GM18907 (cell line): ENCODE measurements around the gene PODNL1.

Experiments used
- ATAC-seq: cut with Tn5 transposase; IDR thresholded peaks from one replicate; pipeline ENCODE4 v1.9.1; 2021; ENCODE audit warnings: mild to moderate bottlenecking, moderate library complexity; ENCODE audit not compliant: unreplicated experiment

PODNL1 gene

DNA sequence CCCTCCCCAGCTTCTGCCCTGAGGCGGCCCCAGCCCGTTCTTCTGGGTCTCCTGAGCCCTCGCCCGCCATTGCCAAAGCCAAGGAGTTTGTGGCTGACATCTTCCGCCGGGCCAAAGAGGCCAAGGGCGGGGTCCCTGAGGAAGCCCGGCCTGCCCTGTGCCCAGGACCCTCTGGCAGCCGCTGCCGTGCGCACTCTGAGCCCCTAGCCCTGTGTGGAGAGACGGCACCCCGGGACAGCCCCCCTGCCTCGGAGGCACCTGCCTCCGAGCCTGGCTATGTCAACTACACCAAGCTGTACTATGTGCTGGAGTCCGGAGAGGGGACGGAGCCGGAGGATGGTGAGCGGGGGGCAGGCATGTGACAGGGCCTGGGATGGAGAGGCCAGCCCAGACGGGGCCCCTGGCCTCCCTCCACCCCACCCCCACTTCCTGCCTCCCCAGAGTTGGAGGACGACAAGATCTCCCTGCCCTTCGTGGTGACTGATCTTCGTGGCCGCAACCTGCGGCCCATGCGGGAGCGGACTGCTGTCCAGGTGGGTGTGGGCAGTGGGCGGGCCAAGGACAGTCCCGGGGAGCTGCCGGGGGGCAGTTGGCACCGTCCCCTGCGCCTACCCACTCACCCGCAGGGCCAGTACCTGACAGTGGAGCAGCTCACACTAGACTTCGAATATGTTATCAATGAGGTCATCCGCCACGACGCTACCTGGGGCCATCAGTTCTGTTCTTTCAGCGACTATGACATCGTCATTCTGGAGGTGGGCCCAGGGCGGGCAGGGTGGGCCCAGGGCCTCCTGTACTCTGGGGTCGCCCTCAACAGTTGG is 21.1 kb upstream of the PODNL1 start:
- no peak for ATAC-seq

DNA sequence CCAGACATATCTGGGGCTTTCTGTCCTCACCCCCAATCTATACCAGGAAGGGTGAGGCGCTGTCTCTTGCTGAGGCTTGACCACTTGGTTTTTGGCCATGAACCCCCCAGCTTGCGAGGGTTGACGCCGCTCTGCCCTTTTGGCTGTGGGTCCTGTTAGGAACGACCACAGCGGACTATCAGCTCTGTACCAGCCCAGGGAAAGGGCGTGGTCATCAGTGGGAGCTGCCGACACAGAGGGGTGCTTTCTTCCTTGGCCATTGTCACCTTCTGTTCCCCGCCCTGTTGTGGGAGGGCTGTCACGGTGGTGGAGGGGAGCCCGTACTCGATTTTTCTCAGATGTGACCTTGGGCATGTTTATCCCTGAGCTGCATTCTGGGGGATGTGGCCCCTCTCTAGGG is 19.8 kb upstream of the PODNL1 start:
- no peak for ATAC-seq

DNA sequence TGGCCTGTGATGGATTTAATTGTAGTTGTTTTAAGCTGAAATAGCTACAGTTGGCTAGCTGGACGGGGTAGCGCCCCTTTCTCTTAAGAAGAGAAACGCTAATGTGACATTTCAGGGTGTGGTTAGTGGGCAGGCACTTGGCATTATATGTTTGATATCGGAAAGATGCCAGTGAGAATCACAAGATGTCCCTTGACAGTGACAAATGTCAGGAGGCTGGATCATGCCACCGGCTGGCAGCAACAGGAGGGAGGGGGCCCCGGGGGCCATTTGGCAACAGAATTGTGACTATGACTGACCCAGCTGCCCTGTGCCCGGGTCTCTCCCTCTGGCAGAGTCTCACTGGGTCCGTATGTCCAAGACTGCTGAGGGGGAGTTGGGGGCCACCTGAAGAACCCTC is 18.8 kb upstream of the PODNL1 start:
- no peak for ATAC-seq

DNA sequence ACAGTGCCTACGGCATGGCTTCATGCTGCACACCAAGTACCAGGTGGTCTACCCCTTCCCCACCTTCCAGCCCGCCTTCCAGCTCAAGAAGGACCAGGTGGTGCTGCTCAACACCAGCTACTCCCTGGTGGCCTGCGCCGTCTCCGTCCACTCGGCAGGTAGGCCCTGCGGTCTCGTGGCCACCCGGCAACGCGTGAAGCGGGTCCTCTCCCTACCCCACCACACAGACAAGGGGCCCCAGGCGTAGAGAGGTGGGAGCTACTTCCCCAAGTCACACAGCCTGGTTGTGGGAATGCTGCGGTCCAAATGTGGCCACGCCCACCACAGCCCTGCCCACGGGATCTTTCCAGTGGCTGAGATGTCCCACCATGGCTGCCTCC is 18.1 kb upstream of the PODNL1 start:
- no peak for ATAC-seq

DNA sequence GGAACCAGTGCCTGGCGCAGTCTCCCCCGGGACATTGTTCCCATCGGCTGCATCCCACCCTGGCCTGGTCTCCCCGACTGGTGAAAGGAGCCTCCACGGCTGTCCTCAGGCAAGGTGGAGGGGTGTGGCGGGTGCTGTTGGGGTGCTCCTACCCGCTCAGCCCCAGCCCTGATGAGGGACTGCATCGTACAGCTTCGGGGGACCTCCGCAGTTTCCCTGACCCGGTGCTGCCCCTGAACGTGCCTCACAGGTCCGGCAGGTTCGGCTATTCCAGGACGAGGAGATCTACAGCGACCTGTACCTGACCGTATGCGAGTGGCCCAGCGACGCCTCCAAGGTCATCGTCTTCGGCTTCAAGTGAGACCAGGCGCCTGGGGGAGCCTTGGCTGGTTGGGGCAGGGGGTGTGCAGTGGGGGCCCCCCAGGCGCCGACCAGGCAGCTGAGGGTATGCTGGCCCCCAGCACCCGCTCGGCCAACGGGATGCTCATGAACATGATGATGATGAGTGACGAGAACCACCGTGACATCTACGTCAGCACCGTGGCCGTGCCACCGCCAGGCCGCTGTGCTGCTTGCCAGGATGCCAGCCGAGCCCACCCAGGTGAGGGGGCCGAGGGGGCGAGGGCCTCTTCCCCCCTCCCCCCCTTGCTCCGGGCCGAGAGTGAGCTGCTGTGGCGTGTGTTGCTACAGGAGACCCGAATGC is 17.6 kb upstream of the PODNL1 start:
- ATAC-seq, result no peak

DNA sequence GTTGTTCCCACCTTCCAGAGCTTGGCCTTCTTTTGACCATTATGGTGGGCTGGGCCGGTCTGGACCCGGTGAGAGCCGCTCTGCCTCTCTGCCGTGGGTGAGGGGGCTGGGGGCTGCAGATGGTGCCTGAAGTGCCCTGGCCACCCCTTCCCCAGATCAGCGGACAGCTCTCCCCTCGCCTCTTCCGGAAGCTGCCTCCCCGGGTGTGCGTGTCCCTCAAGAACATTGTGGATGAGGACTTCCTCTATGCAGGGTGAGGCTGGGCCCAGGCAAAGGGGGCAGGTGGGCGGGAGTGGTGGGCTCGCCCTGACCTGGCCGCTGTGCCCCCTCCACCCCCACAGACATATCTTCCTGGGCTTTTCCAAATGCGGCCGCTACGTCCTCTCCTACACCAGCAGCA is 16.0 kb upstream of the PODNL1 start:
- no peak for ATAC-seq

DNA sequence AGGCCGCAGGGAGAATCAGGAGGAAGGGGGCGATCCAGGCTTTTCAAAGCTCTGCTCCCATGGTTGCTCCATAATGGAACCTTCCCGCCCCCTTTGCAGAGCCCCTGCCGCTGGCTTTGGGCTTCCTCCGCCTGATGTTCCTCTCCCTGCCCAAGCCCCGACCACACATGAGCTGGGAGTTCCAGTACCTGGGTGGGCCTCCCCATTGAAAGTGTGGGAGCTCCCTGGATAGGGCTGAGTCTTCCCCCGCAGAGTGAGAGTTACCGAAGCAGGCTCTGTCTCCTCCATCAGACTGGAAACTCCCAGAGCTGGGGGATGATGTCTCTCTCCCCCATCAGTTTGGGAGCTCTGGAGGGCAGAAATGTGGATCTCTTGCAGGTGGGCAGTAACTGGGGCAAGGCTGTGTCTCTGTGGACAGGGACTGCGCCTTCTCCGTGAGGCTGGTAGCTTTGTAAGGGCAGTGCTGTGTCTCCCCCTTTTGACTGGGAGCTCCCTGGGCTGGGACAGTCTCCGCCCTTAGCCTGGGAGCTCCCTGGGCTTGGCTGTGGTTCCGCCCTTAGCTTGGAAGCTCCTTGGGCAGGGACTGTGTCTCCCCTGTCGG is 14.8 kb upstream of the PODNL1 start:
- ATAC-seq, result no peak

DNA sequence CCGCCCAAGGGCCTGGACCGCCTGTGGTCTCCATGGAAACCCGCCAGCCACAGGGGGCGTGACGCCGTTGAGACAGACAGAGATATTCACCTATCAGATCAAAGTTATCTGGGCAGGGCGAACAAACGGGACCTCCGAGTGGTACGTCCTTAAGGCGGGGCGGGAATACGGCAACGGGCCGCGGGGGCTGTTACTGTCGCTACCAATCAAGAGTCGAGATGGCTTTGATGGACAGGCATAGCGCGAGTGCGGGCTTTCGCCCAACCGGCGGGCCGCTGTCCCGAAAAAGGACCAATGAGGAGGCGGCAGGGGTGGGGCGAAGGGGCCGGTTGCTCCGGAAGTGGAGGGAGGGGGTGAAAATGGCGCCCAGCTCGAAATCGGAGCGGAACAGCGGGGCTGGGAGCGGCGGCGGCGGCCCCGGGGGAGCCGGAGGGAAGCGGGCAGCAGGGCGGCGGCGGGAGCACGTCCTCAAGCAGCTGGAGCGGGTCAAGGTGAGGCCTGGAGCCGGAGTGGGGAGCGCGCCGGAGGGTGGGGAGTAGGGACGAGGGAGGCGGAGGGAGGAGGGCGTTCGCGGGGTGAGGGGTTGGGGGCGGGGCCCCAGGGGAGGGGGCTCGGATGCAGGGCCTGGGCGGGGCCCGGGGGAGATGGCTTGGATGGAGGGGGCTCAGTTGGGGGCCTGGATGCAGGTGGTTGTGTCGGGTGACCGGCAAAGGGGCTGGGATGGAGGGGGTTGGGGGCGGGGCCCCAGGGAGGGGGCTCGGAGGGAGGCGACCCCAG is 14.1 kb upstream of the PODNL1 start, which contains the start of gene DCAF15:
Gene DCAF15 (plus strand): TSS at position 356 of the 777 bp plus-strand sequence. CDS start 4 bp downstream, at position 360.
- peak; percentile 96 for ATAC-seq

DNA sequence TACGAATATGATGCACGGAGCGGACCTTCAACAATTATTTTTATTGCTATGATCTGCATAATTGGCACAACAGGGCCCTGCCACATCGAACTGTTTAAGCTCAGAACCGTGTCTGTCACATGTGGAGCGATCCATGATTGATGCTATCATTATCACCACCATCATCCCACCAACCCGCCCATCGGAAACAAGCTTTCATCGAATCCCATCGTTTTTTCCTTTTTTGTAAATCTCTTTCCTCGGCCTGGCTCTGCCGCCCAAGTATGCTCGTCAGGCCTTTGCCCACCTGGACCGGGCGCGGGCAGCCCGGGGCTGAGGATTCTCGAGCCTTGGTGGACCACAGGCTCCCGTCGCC is 13.6 kb upstream of the PODNL1 start:
- ATAC-seq, result peak; percentile 3

DNA sequence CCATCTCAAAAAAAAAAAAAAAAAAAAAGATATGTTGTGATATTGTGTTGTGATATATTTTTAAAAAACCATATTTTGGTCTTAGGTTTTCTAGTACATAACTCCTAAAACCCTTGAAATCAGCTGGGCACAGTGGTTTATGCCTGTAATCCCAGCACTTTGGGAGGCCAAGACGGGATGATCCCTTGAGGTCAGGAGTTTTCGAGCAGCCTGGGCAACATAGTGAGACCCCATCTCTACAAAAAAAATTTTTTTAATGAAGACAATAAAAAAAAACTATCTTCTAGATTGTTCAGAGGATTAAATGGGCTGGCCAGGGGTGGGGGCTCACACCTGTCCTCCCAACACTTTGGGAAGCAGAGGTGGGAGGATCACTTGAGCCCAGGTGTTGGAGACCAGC is 12.8 kb upstream of the PODNL1 start:
- no peak for ATAC-seq

DNA sequence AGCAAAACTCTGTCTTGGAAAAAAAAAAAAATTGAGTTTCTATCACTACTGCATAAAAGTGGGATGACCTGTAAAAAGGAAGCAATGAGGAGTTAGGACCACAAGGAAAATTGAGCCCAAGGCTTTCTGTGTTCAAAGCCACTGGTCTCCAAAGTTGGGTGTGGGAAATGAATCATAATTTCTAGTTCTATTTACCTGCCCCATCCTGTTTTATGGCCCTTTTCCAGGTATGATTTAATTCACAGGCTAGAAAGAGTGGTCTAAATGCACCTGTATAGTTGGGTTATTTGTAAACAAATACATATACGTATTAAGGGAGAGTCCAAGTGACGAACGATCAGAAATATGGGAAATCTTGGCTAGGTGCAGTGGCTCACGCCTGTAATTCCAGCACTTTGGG is 8.2 kb upstream of the PODNL1 start:
- no peak for ATAC-seq

DNA sequence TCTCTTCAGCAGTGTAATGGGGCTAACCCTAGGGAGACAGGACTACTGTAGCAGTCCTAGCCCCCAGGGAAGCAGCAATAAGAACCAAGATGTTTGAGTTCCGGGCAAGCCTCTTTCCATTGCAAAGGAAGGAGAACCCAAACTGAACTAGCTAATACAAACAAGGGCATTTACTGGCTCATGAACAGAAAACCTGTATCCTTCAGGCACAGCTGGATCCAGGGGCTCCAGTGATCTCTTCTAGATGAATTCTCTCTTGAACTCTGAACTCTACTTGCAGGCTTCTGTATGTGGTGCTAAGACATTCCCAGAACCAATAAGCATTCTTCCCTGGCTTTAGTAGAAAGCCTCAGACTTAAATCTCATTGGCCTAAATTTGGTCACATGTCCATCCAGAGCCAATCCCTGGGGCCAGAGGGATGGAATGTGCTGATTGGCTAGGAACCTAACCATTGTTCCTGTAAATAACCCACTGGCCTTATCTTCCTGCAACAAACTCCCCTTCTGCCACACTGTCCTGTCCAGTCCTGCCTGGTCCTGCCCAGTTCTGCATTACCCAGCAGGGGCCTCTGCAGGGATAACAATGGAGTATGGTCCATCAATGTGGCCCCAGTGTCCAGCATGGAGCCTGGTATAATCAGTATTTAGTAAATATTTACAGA is 3.9 kb upstream of the PODNL1 start:
- no peak for ATAC-seq

DNA sequence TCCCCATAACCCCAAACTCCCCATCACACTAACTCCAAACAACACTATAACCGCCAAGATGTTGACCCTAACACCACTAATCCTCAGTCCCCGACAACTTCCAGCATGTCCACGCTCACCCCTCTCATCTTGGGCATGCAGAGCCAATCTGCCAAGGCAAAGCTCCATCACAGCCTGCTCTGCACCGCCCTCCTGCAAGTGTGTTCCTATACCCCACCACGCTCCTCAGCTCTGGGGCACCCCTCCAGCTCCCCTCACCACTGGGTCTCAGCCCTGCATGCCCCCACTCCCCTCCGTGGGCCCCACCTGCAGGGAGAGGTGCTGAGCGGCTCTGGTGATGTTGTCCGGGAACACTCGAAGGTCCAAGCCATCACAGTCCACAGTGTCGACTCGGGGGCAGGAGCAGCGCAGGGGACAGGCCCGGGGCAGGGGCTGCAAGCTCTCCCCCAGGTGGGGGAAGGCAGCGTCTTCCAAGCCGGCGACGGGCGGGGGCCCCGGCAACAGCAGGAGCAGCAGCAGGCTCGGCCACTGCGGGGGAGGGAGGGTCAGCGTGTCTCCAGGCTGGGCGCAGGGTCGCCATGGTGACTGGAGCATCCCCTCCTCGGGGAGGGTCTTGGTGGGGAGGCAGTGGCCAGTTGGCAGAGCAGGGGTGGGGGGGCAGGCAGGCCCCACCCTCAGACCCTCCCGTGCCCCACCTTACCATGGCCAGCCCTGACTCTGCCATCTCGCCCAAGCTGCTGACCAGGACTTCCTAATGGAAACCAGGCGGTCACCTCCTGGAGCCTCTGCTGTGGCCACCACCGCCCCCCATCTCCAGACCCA is 527 bp downstream of the PODNL1 start:
- no peak for ATAC-seq

DNA sequence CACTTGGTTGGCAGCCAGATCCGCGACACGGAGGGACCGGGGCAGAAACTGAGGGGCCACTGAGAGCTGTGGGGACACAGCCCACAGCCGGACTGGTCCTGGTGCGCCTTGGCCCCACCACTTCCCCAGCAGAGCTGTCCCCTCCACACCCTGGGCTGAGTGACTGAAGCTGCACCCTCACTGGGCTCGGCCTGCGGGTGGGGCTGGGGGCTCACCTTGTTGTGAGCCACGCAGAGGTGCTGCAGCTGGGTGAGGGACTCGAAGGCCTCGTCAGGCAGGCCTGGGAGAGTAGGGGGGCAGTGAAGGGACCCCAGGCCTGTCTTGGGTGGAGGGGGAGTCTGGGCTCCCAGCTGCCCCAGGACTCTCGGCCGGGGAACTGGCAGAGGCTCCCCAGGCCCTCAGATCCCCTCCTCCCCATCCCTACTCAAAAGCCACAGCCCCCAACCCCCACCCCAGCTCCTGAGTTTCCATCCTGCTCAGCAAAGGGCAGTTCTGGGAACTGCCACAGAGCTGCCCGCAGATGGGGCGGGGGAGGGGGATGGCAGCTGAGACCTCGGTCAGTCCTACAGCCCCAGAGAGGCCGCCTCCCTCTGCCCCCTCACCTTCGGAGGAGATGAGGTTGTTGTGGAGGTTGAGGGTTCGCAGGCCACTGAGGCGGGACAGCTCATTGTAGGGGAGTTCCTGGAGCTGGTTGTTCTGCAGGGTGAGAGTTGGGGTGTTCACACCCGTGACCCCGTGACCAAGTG is 2.3 kb downstream of the PODNL1 start:
- no peak for ATAC-seq

DNA sequence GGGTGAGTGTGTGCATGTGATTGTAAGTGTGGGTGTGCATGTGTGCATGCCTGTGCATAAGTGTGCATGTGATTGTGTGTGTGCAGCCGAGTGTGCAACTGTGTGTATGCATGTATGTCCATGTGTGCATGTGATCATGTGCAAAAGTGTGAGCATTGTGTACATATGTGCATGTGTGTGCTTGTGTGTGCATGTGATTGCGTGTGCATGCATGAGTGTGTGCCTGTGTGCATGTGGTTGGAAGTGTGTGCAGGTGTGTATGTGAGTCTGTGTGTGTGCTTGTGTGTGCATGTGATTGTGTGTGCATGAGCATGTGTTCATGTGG is 3.5 kb downstream of the PODNL1 start:
- ATAC-seq, result no peak

DNA sequence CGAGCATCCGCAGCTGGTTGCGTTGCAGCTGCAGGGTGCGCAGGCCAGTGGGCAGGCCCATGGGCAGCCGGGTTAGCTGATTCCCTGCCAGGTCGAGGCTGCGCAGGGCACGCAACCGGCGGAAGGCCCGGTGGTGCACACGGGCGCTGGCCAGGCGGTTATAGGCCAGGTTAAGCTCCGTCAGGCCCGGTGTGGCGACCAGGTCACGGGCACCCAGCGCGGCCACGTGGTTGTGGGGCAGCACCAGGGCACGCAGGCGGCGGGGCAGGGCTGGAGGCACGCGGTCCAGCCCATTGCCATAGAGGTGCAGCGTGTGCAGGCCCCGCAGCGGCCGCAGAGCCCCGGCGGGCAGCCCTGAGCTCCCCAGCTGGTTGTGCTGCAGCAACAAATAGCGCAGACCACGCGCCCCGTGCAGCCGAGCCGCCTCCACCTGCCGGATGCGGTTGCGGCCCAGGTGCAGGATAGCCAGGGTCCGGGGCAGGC is 5.3 kb downstream of the PODNL1 start:
- ATAC-seq, result no peak

DNA sequence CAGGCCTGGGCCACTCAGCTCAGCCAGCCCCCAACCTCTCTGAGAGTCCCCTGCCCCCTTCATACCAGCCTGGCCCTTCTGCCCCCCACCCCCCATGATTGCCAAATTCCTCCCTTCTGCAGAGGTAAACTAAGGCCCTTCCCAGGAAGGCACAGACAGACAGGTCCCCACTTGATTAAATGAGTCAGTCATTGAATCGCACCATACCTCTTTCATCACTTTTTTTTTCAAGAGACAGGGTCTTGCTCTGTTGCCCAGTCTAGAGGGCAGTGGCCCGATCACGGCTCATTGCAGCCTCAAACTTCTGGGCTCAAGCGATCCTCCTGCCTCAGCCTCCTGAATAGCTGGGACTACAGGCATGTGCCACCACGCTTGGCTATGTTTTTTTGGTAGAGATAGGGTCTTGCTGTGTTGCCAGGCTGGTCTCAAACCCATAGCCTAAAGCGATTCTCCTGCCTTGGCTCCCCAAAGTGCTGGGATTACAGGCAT is 6.0 kb downstream of the PODNL1 start:
- no peak for ATAC-seq

DNA sequence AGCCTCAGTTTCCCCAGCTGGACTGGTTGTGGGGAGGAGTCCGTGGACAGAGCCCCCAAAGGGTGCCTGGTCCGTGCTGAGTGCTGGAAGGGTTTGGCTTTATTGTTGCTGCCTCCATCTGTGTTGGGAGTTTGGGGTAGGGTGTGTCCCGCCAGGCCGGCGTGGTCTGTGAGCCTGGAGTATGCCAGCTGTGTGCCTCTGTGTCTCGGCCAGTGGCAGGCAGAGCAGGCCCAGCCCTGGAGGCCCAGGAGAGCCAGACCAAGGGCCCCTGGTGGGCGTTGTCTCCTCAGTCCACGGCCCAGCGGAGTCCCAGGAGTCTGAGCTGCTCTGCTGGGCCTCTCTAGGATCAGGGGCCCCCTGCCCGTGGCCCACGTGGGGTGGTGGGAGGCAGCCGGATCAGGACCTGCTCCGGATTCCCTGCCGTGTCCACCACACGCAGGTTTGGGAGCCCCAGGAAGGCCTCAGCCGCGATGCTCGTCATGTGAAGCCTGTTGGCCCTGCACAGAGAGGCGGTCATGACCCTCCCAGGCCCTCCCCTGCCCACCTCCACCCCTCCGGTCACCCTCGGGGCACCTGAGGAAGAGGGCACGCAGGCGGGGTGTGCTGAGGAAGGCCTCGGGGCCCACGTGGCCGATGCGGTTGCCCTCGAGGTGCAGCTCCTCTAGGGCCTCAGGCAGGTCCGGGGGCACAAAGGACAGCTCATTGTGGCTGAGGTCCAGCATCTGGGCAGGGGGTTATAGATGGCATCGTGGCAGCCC is 6.6 kb downstream of the PODNL1 start:
- ATAC-seq, result no peak
